Measurements from ENCODE around the gene CCDC33. TPM values are rescaled to one million over a fixed set of nuclear protein-coding genes. Genes with fewer than 3 reads are reported as not detected.
A peak's percentile ranks its signal among the peaks of the same experiment; 100 is the strongest.

CCDC33 gene
- total RNA-seq, 1 donor from 2014 or later, result 4.2 TPM

- no peak for DNase-seq (ENCODE audit: low spot score in 2 of 2, unreplicated experiment in 2 of 2)
- Mint-ChIP-seq H3K4me1 (peaks cover 63% of the 10 kb centered on the region), H3K36me3 (no peaks in the 10 kb centered on the region), H3K9me3 (no peaks in the 10 kb centered on the region), H3K27ac (peak overlapping the region; percentile 91), H3K4me3 (peak overlapping the region; percentile 66), H3K27me3 (ENCODE audit: low read depth) (peaks cover 4% of the 10 kb centered on the region)
- TF ChIP-seq CTCF (IDR thresholded peaks at IDR 0.05; ENCODE audit: unreplicated experiment), result no peak
Measured at GRCh38 chr15:74200871-74201419, 35.2 kb upstream of the CCDC33 start.

DNA sequence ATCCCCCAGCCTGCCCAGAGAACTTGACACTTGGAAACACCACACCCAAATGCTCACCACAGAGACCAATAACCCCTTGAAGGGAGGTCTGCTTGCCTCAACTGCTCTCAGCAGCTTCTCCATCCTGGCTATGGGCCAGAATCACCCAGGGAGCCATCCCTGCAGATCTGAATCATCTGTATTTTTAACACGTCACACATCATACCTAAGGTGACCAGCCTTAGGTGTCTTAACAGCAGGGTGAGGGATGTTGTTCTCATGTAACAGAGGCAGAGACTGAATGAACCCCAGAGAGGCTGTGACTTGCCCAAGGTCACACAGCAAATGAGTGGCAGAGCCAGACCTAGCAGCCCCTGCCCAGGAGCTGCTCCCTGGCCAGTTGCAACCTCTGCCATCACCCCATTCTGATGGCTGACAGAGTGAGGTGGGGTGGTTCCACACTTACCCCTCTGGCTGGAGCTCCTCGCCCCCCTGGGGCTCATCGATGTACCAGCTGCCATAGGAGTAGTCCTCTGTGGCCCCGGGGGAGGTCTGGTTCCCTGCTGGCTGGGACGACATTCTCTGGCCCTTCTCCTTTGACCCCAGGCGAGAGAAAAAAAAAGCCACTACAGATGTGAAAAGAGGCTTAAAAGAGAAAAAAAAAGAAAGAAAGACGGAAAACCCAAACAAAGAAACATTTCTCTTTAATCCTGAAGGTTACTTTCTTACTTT lies 34.3 kb upstream of the CCDC33 start:
- Mint-ChIP-seq H3K4me1 (peaks cover 61% of the 10 kb centered on the region), H3K4me3 (peak overlapping the region; percentile 66), H3K9me3 (no peaks in the 10 kb centered on the region), H3K36me3 (no peaks in the 10 kb centered on the region), H3K27me3 (ENCODE audit: low read depth) (peaks cover 6% of the 10 kb centered on the region), H3K27ac (peak overlapping the region; percentile 91)
- no peak for TF ChIP-seq CTCF (IDR thresholded peaks at IDR 0.05; ENCODE audit: unreplicated experiment)
- DNase-seq (ENCODE audit: low spot score in 2 of 2, unreplicated experiment in 2 of 2), result no peak

- peaks cover 69% of the 10 kb centered on the region for H3K4me1 Mint-ChIP-seq
Measured at GRCh38 chr15:74202452-74203401, 33.4 kb upstream of the CCDC33 start, which contains the start of gene STRA6. Gene STRA6, minus strand, starts transcription at chr15:74202787. Its CDS starts 520 bp downstream, at chr15:74202267.

GRCh38 chr15:74203914-74204431 lies 32.2 kb upstream of the CCDC33 start:
- TF ChIP-seq CTCF (IDR thresholded peaks at IDR 0.05; ENCODE audit: unreplicated experiment), result no peak
- no peak for DNase-seq (ENCODE audit: low spot score in 2 of 2, unreplicated experiment in 2 of 2)
- Mint-ChIP-seq H3K9me3 (no peaks in the 10 kb centered on the region), H3K4me1 (peaks cover 79% of the 10 kb centered on the region), H3K4me3 (peak overlapping the region; percentile 66), H3K36me3 (no peaks in the 10 kb centered on the region), H3K27ac (peak overlapping the region; percentile 91), H3K27me3 (ENCODE audit: low read depth) (peaks cover 6% of the 10 kb centered on the region)

More at GRCh38 chr15:74202452-74203401, 33.4 kb upstream of the CCDC33 start, which contains the start of gene STRA6:
- Mint-ChIP-seq H3K27me3 (ENCODE audit: low read depth) (peaks cover 6% of the 10 kb centered on the region), H3K4me3 (peak within 1 kb of the TSS; percentile 66), H3K36me3 (no peaks in the 10 kb centered on the region), H3K27ac (peak within 1 kb of the TSS; percentile 91), H3K9me3 (no peaks in the 10 kb centered on the region)
- DNase-seq (ENCODE audit: low spot score in 2 of 2, unreplicated experiment in 2 of 2), result peak; percentile 43 to 73
- TF ChIP-seq CTCF (IDR thresholded peaks at IDR 0.05; ENCODE audit: unreplicated experiment), result no peak

- Mint-ChIP-seq H3K27ac (no peak overlapping the region), H3K4me1 (peaks cover 84% of the 10 kb centered on the region), H3K27me3 (ENCODE audit: low read depth) (peaks cover 6% of the 10 kb centered on the region), H3K36me3 (no peaks in the 10 kb centered on the region), H3K4me3 (no peak overlapping the region), H3K9me3 (no peaks in the 10 kb centered on the region)
- TF ChIP-seq CTCF (IDR thresholded peaks at IDR 0.05; ENCODE audit: unreplicated experiment), result no peak
- no peak for DNase-seq (ENCODE audit: low spot score in 2 of 2, unreplicated experiment in 2 of 2)
Measured at GRCh38 chr15:74205582-74205947, 30.6 kb upstream of the CCDC33 start.

All from mesothelial cell of epicardium (in vitro differentiated cells).